A673 (cell line): ENCODE measurements around the gene DCC. TPM values are rescaled to one million over a fixed set of nuclear protein-coding genes. Genes with fewer than 3 reads are reported as not detected.

Experiments used
- BruUV-seq: library from RNA; stranded (reverse); fragments of 400-500 nt; replicated peaks from 2 replicates; lab custom pipeline; 2021; lab: Mats Ljungman, UMichigan
- CTCF ChIA-PET: fragments of 300-600 bp; sonication (Branson Sonifier 250); formaldehyde crosslinking; loops from one replicate; lab custom pipeline; 2022; ENCODE audit warnings: antibody characterized with exemption; lab: Charles Lee
- POLR2A ChIA-PET: fragments of 300-600 bp; sonication (Branson Sonifier 250); formaldehyde crosslinking; loops from one replicate; lab custom pipeline; 2022; ENCODE audit warnings: antibody characterized with exemption; ENCODE audit not compliant: low non-redundant PET; lab: Charles Lee
- DNase-seq: peaks from one replicate; pipeline ENCODE4 v3.0.0-alpha.2; 2015; ENCODE audit warnings: low spot score
- H3K27ac ChIP-seq: fragments of 200-600 bp; sonication (generic); 2 replicates; pipeline ENCODE4 v1.5.1; 2016; ENCODE audit warnings: mixed run types, low read depth, mild to moderate bottlenecking, mixed read lengths, antibody characterized with exemption, low read length; ENCODE audit not compliant: poor library complexity, severe bottlenecking
- H3K27me3 ChIP-seq: fragments of 200-600 bp; sonication (generic); replicated peaks from 2 replicates; pipeline ENCODE4 v1.6.1; 2017; ENCODE audit warnings: mixed run types, low read depth, mild to moderate bottlenecking, mixed read lengths, antibody characterized with exemption, low read length; ENCODE audit not compliant: insufficient read depth, poor library complexity
- H3K36me3 ChIP-seq: fragments of 200-600 bp; sonication (generic); 2 replicates; pipeline ENCODE4 v1.6.1; 2016; ENCODE audit warnings: mixed run types, mild to moderate bottlenecking, mixed read lengths, antibody characterized with exemption, low read length; ENCODE audit not compliant: insufficient read depth, poor library complexity, severe bottlenecking
- H3K4me1 ChIP-seq: fragments of 200-600 bp; sonication (generic); 2 replicates; pipeline ENCODE4 v1.6.1; 2017; ENCODE audit warnings: mixed run types, mild to moderate bottlenecking, mixed read lengths, antibody characterized with exemption, low read length; ENCODE audit not compliant: insufficient read depth, poor library complexity, severe bottlenecking
- H3K4me3 ChIP-seq: fragments of 200-600 bp; sonication (generic); 2 replicates; pipeline ENCODE4 v1.5.1; 2016; ENCODE audit warnings: low read depth, mixed run types, mild to moderate bottlenecking, mixed read lengths, low read length; ENCODE audit not compliant: poor library complexity, severe bottlenecking
- H3K9me3 ChIP-seq: fragments of 200-600 bp; sonication (generic); 2 replicates; pipeline ENCODE4 v1.6.1; 2016; ENCODE audit warnings: mixed run types, low read depth, mild to moderate bottlenecking, mixed read lengths, antibody characterized with exemption, low read length; ENCODE audit not compliant: poor library complexity, severe bottlenecking
- EZH2 ChIP-seq: fragments of 200-600 bp; sonication (generic); IDR thresholded peaks from 2 replicates; pipeline ENCODE4 v1.6.1; 2017; ENCODE audit warnings: borderline replicate concordance, low read depth, mild to moderate bottlenecking, mixed read lengths, antibody characterized with exemption, low read length; ENCODE audit not compliant: poor library complexity, severe bottlenecking
- intact Hi-C: fragments of 100-400 bp; cut with micrococcal nuclease; formaldehyde crosslinking; loops from one replicate; pipeline ENCODE4 v1.10.0; 2022; ENCODE audit not compliant: unreplicated experiment
- total RNA-seq: library from RNA; stranded (reverse); gene quantifications from 2 replicates; pipeline ENCODE4 v1.2.3, GENCODE V29; 2021
- TF ChIP-seq, protein P1 (sequence below): fragments of 300-800, 200-600 bp; sonication (generic); conservative IDR thresholded peaks from 2 replicates; pipeline ENCODE4 v1.5.1; 2017; ENCODE audit warnings: low read depth, mild to moderate bottlenecking, antibody characterized with exemption, low read length, moderate library complexity, mixed read lengths

Gene DCC
- total RNA-seq, 1 experiment from 2014 or later: 93.0 TPM

DNA sequence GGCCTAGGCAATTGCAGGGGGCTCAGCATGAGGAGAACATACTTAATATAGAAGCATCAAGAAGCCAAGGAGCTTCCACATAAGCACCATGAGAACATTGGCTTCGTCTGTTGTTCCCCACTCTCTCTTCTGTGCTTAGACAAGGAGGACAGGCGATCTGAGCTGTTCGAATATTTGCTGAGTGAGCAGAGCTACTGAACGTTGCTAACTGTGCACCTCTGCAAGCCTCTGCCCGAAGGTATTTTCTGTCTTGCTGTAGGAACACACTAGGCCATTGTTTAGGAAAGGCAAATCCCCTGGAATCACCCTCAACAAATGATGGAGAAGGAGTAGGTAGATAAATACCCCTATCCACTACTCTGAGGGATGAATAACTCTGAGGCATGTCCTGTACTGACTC, 813.8 kb downstream of the DCC start:
- Histone ChIP-seq H3K27me3 (no peaks in the 10 kb centered on the region), H3K4me1 (no peaks in the 10 kb centered on the region), H3K9me3 (no peaks in the 10 kb centered on the region), H3K27ac (no peak overlapping the region), H3K36me3 (no peaks in the 10 kb centered on the region), H3K4me3 (no peak overlapping the region)
- POLR2A ChIA-PET: no interaction called here
- TF ChIP-seq, protein P1, sequence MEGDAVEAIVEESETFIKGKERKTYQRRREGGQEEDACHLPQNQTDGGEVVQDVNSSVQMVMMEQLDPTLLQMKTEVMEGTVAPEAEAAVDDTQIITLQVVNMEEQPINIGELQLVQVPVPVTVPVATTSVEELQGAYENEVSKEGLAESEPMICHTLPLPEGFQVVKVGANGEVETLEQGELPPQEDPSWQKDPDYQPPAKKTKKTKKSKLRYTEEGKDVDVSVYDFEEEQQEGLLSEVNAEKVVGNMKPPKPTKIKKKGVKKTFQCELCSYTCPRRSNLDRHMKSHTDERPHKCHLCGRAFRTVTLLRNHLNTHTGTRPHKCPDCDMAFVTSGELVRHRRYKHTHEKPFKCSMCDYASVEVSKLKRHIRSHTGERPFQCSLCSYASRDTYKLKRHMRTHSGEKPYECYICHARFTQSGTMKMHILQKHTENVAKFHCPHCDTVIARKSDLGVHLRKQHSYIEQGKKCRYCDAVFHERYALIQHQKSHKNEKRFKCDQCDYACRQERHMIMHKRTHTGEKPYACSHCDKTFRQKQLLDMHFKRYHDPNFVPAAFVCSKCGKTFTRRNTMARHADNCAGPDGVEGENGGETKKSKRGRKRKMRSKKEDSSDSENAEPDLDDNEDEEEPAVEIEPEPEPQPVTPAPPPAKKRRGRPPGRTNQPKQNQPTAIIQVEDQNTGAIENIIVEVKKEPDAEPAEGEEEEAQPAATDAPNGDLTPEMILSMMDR: no peak
- no peak for TF ChIP-seq EZH2
- no TSS peak for BruUV-seq
- intact Hi-C loops: no loop called here
- CTCF ChIA-PET: no interaction called here
- no peak for DNase-seq

DNA sequence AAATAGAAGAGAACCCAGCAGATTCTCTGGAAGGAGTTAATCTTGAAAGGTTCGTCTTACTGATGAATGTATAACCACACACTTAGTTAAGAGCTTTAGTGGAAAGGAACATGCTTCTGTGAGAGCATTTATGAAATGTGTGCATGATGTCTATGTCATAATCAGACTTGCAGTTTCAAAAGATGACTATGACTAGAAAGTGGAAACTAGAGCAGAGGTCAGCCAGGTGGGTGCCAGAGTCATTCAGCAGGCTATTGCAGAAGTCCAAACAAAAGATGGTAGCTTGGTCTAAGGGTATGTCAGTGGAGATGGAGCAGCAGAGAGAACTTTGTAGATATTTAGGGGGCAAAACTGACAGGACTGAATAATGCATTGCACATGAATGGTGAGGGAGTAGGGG, 825.8 kb downstream of the DCC start:
- ChIA-PET CTCF (no interaction called here), POLR2A (no interaction called here)
- no peak overlapping the region for H3K27ac ChIP-seq
- H3K36me3 ChIP-seq: no peaks in the 10 kb centered on the region
- DNase-seq: no peak
- no TSS peak for BruUV-seq
- intact Hi-C loops: no loop called here
- H3K9me3 ChIP-seq: no peaks in the 10 kb centered on the region
- no peak overlapping the region for H3K4me3 ChIP-seq
- H3K27me3 ChIP-seq: no peaks in the 10 kb centered on the region
- peaks cover 7% of the 10 kb centered on the region for H3K4me1 ChIP-seq
- TF ChIP-seq, protein P1: no peak
- TF ChIP-seq EZH2: no peak

DNA sequence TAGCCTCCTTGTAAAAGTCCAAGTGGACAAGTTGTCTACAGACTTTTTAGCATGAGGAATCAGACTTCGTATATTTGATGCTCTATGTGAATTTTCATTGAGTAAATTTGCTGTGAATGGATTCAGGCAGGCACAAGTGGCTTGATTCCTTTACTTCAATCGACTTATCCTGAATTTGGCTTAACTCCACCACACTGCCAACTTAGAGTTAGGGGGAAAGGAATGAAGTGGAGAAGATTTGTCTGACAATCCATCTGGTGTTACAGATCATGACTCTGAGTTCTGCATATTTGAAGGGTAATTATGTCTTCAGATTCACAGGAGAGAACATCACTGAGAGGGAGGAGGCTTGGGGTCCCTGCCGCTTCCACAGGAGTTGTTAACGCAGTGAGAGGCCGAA, 829.3 kb downstream of the DCC start:
- no peaks in the 10 kb centered on the region for H3K9me3 ChIP-seq
- no peak for DNase-seq
- CTCF ChIA-PET: no interaction called here
- no peaks in the 10 kb centered on the region for H3K36me3 ChIP-seq
- H3K4me3 ChIP-seq: no peak overlapping the region
- peaks cover 7% of the 10 kb centered on the region for H3K4me1 ChIP-seq
- no peak for TF ChIP-seq EZH2
- TF ChIP-seq, protein P1: no peak
- H3K27me3 ChIP-seq: no peaks in the 10 kb centered on the region
- intact Hi-C loops: no loop called here
- POLR2A ChIA-PET: no interaction called here
- no TSS peak for BruUV-seq
- no peak overlapping the region for H3K27ac ChIP-seq
